Activated CD8-positive, alpha-beta memory T cell treated with anti-CD3 and anti-CD28 coated beads for 36 hours (primary cell): ENCODE data around the gene UMPS. TPM values are rescaled to one million over a fixed set of nuclear protein-coding genes. Genes with fewer than 3 reads are reported as not detected.

ENCODE experiments used
- CTCF ChIA-PET: fragments of 350-600 bp; sonication (Branson Sonifier 250); formaldehyde crosslinking; loops from one replicate; lab custom pipeline; 2021; ENCODE audit warnings: antibody characterized with exemption; lab: Charles Lee
- POLR2A ChIA-PET: fragments of 350-600 bp; sonication (Branson Sonifier 250); formaldehyde crosslinking; loops from one replicate; lab custom pipeline; 2021; ENCODE audit warnings: antibody characterized with exemption; lab: Charles Lee
- total RNA-seq, 2 experiments: library from RNA; stranded (reverse); gene quantifications; one replicate each; pipeline ENCODE4 v1.2.3, GENCODE V29; 2021

The UMPS gene
- total RNA-seq: 10 to 100 TPM; 77.3 to 93.2 TPM

DNA sequence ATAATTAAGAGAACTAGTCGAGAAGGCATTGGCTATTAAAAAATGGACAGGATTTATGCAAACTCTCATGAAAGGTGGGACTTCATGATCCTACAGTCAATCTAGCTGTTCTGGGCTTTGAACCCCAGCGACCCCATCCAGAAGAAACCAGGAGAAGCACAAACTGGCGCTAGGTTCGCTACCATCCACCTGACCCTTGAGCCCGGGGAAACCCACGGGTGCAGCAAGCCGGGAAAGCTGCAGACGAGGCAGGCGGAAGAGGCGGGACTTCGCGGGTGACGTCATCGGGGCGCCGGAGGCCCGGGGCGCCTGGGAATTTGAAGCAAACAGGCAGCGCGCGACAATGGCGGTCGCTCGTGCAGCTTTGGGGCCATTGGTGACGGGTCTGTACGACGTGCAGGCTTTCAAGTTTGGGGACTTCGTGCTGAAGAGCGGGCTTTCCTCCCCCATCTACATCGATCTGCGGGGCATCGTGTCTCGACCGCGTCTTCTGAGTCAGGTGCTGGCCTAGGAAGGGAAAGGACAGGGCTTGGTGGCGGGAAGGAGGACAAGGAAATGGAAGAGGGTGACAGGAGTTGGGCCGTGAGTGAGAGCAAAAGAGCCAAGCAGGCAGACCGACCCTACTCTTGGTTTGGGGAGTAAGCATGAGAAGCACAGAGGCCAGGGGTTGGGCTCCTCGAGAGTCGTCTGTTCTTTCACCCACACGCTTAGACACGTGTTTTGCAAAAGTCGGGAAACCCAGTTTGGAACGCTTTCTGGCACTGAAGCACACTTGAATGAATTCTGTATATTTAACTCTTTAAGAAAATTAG, at the start of gene UMPS:
Gene UMPS (plus strand): TSS at position 324 of the 812 bp plus-strand sequence. CDS start 20 bp downstream, at position 344.
- ChIA-PET CTCF (interaction anchor here (0.6 to 1.1 kb wide), 2 partner anchors 29 to 828 kb away, joined by 3 to 4 read pairs; no protein-coding TSS in a partner anchor), POLR2A (interaction anchor here (0.7 to 1.1 kb wide), 2 partner anchors 865 to 1147 kb away, joined by 3 read pairs; partner anchors contain the start of gene OSBPL11)

DNA sequence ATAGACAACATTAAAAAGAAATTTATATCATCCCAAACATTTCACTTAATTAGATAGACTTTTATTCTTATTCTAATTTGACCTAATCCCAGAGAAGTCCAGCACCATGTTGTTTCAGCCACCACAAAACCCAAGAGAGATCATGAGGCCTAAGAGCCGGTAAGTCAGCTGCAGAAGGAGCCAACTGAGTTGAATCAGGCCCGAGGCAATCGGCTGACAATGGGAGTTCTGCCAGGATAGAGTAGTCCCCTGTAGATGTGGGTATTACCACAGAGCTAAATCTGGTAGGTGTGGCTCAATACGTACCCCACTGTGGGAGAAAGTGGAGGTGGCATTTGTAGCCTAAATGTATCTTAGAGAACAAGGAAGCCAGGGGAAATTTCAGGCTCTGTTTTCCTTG, 49.7 kb upstream of the UMPS start:
- ChIA-PET CTCF (no interaction called here), POLR2A (no interaction called here)

DNA sequence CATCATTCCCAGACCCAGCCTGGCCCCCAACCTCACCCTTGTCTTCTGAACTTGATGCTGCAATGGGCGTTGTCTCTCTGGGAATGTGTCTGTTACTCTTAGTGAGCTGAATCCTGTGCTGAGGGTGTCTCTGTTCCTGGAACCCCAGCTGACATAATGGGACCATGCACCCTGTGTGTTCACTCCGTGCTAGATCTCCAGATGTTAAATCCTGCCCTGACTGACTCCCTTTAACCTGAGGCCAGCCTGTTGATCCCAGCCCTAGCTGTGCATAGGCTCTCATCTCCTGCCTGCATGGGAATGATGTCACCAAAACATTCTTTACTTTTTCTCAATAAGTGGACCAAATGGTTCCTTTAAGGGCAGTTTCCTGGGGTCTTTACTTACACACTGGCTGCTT, 48.0 kb upstream of the UMPS start:
- ChIA-PET CTCF (no interaction called here), POLR2A (no interaction called here)

DNA sequence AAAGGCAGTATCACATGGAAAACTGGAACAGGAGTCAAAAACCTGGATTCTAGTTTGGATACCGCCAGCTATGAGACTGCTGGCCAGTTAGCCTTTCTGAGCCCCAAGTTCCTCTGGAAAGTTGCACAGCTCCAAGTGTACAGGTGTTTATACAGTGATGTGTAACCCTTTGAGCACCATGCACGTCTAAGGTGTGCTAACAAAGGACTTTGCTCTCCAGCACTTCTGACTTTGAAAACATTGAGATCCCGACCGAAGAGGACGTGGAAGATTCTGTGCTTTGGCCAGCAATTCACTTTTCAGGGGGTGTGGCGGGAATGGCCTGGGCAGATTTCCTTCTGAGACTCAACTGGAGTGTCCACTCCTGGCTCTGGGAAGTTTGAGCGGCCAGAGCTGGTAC, 45.8 kb upstream of the UMPS start:
- POLR2A ChIA-PET: no interaction called here
- CTCF ChIA-PET: no interaction called here

DNA sequence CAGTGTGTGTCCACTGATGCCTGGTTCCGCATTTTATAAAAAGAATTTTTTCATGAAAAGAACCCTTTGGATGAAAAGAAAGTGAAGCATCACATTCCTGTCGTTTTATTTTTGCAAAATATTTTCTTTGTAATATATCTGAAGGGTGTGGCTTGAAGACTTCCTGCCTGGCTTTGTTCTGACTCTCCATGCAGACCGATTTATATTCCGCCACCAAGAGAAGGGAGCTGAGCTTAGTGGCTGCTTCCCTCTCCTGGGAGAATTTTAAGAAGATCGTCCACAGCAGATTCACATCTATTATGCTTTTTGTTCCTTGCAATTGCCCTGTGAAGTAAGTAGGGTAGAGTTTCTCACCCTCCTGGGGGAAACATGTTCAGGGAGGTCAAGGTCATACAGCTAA, 45.2 kb upstream of the UMPS start:
- ChIA-PET POLR2A (no interaction called here), CTCF (no interaction called here)

DNA sequence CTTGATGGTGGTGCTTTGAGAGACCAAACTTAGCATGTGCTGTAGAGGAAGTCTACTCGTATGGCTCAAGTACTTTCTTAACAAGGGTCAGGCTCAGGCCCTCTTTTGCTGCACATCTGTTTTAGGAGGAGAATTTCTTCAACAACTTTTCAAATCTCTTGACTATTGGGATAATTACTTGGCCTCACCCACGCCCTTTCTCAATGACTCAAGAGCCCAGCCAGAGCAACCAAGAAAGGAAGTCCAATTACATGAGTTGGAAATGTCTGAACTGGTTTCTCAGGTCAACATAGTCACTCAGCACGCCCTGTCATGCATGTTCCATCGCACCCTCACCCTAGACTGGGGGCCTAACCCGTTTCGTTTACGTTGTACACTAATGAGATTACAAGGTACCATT, 44.8 kb upstream of the UMPS start:
- ChIA-PET POLR2A (no interaction called here), CTCF (no interaction called here)

DNA sequence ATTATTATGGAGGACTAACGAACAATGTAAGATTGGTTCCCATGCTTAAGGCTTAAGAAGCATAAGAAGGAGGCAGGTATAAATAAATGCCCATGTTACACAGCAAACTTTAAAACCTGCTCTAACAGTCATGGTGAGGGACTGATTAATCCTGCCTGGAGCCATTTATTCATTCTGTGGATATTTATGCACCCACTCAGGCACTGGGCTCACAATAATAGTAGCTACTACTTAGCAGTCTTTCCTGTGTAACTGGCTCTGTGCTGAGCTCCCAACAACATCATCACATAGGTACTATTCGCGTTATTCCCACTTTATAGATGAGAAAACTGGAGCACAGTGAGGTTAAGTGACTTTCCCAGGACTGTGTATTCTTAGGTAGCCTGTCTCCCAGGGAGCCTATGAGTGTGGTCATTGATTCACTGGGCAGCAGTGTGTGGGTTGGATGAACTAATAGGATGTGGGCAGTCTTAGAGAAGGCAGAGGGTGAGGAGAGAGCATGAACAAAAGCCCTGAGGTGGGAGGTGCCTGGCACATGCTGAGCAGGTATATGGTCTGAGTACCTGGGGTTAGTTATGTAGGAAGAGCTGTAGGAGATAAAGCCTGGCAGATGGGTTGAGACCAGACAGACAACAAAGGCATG, 44.1 kb upstream of the UMPS start:
- ChIA-PET POLR2A (no interaction called here), CTCF (no interaction called here)

DNA sequence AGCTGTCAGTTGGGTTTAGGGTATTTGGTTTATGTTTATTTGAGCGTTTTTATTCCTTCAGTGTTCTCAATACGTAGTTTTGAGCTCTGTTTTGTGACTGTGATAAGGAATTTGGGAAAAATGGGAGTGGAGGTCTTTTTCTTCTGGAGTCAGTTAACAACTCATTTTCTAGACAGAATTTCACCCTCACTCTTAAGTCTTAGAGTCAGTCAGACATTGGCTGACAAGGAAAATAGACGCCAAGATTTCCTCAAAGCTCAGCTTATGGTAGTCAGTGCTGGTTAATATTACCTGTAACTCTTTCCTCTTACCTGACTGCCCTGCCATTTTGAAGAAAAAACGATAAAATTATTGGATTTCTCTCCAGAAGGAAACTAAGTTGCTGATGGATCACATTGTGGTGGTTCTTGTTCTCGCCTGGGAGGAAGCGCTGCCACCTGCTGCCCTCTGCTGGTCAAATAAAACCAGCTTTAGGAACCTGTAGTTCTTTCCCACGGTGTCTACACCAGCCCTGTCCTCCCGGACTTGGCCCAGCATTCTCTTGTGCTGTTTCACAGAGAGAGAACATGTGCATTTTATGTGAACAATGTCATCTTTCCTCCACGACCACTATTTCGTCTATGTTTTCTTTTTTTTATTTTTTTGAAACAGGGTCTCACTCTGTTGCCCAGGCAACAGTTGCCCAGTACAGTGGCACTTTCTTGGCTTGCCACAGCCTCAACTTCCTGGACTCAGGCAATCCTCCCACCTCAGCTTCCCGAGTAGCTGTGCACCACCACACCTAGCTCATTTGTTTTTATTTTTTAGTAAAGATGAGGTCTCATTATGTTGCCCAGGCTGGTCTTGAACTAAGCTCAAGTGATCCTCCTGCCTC, 41.4 kb upstream of the UMPS start:
- CTCF ChIA-PET: interaction anchor here (1.1 to 4.1 kb wide), 10 partner anchors 10 to 140 kb away, joined by 3 to 39 read pairs (median 5); no protein-coding TSS in a partner anchor
- POLR2A ChIA-PET: no interaction called here

DNA sequence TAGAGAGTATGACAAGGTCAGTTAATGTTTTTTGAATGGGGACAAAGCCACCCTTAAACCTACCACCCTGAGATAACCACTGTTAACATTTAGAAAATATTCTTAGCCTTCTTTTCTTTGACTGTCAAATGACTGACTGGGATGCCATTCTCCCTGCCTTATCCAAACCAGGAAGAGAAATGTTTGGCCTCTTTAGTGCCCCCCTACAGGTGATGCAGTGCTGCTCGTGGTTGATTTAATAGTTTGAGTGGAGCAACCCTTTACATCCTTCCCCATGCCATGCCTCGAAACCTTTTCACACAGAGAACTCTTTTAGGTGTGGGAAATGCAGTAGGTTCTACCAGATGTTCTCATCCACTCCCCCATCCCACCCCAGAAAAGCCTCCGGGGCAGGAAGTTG, 38.7 kb upstream of the UMPS start:
- POLR2A ChIA-PET: no interaction called here
- CTCF ChIA-PET: no interaction called here

DNA sequence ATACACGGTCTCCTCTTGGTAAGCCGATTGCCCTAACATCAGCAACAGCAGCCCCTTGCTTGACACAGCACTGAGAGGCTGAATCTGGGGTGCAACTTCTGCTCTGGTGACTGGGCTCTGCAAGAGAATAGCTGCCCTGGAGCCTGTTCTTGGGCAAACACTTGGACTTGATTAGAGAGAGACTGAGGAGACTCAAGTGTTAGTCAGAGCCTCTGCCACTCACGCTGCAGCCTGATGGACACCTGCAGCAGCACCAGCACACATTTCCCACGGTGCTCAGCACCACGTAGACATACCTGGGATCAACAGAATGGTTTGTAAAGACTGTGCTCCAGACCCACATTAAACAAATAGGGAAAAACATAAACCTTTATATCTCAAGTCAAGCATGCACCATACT, 35.8 kb upstream of the UMPS start:
- ChIA-PET CTCF (no interaction called here), POLR2A (no interaction called here)

DNA sequence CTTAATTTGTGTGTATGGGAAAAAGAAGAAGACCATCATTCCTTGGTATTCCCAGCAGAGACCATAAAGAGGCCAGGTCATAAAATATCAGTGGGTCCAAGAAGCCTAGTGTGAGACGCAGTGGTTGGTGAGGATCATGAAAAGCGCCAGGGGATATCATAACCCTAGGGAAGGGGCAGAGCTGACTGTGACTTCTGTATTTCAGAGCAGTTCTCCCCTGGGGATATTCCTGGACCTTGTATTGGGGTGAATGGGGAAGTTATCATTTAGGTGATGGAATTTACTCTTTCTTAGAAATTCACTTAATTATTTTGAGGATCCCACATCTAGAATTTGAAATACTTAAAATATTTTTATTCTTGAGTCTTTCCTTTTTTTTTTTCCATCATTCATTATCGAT, 34.9 kb upstream of the UMPS start:
- ChIA-PET CTCF (no interaction called here), POLR2A (no interaction called here)

DNA sequence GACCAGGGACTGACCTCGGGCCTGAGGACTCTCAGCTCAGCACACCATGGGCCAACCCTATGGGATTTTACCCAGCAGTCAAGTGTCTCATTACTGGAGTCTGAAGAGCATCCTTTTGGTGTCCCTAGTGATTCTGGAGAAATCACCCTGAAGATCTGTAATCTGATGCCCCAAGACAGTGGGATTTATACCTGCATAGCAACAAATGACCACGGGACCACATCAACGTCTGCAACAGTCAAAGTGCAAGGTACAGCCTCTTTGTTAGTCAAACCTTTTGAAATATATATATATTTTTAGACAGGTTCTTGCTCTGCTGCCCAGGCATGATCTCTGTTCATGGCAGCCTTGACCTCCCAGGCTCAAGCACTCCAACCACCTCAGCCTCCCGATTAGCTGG, 34.2 kb upstream of the UMPS start:
- ChIA-PET CTCF (no interaction called here), POLR2A (no interaction called here)

DNA sequence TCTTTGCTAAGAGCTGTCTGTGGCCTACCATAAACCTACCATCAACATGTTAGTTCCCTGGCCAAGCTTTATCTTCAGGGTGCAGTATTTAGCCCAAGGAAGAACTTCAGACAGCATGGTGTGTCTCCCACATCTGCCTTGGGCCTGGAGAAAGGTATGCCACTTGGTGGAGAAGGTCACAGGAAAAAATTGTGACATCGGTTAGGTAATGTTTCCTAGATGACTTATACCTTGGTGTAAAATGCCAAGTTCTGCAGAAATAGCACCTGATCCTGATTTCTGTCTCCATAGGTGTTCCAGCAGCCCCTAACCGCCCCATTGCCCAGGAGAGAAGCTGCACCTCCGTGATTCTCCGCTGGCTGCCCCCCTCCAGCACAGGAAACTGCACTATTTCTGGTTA, 33.0 kb upstream of the UMPS start:
- ChIA-PET POLR2A (no interaction called here), CTCF (no interaction called here)

DNA sequence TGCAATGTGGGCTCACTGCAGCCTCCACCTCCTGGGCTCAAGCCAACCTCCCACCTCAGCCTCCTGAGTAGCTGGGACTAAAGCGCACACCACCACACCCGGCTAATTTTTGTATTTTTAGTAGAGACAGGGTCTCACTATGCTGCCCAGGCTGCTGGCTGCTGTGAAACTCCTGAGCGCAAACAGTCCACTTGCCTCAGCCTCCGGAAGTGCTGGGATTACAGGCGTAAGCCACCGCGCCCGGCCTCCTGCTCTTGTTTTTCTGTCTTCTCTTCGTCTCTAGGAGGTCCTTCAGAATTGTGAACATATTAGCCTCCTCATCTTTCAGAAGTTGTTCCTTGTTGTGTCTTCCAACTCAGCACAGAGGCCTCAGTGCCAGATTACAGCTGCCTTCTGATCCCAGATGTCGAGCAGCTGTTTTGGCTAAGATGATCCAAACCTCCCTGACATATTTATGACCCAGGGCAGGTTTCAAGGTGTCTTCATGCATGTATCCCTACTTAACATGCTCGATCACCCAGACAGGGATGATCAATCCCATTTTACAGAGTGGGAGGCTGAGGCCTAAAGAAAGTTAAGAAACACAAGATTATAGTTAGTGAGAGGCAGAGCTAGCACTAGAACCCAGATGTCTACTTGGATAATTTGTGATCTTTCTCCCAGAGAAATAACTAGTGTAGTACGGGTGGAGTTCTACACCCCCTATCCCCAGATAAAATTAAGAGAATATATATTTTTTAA, 32.1 kb upstream of the UMPS start:
- ChIA-PET POLR2A (no interaction called here), CTCF (no interaction called here)

DNA sequence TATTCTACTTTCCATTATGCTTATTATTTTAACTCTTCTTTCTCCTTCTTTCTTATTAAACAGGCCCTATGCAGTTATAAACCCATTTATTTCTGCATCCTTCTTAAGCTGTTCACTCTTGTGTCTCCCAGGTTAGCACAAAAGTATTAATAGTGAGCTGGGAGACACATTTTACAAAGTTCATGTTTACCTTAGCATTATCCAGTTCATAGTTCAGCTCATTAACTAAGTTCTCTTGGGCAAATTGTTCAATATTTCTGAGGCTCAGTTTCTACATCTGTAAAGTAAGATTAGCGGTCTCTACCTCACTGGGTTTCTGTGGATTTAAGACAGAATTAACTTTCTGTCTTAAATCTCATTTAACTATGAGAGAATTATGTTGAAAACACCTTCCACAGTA, 31.2 kb upstream of the UMPS start:
- ChIA-PET POLR2A (no interaction called here), CTCF (no interaction called here)

DNA sequence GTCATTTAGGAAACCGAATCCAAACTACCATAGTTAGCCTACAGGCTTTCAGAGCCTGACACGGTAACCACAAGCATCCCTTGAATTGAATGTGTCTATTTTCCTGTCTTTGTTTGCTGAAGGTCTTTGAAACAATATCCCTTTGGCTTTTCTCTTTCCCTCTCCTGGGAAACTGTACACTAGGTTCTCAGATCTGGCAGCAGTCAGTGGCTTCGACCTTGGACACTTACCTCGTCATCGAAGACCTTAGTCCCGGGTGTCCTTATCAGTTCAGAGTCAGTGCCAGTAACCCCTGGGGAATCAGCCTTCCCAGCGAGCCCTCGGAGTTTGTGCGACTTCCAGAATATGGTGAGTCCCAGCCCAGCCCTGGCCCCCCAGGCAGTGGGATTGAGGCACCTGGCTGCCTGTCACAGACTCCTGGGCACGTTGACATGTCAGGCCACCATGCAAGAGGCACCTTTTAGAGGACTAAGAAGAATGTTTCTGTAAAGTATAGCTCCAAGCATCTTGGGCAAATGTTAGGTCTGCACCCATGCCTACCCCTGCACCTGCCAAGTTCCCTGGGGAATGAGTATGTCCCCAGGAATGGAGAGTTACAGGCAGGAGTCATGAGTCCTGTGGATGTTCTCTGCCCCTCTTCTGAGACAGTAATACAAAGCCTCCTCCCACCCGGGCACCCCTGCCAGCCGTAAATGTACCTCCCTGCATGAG, 30.4 kb upstream of the UMPS start:
- CTCF ChIA-PET: interaction anchor here (0.6 kb wide), 1 partner anchor 61 kb away, joined by 3 read pairs; no protein-coding TSS in a partner anchor
- POLR2A ChIA-PET: no interaction called here

DNA sequence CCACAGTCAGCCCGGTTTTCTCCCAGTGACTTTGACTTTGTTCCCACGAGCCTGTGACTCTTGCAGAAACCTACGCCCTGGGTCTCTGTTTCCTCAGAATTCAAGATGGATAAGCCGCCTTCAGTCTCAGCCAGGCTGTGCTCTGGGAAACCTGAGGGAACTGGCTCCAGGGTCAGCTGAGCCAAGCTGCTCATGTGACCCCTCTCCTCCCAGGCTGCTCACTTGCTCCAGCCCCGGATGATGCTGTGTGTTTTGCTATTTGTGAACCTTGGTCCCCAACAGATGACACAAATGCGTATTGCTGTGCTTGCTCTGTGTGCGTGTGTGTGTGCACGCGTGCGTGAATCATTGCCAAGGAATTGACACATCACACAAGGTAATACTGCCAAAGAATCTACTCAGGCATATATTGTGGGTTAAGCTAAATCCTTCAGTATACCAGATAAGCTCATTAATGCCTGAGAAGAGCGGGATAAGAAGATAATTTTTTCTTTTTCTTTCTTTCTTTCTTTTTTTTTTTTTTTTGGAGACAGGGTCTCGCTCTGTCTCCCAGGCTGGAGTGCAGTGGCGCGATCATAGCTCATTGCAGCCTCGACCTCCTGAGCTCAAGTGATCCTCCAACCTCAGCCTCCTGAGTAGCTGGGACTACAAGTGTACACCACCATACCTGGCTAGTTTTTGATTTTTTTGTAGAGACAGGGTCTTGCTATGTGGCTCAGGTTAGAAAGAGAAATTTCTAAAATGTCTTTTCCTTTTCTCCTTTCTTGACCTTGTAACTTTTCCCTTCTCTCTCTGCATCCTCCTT, 29.2 kb upstream of the UMPS start:
- POLR2A ChIA-PET: no interaction called here
- CTCF ChIA-PET: interaction anchor here (1.0 kb wide), 1 partner anchor 140 kb away, joined by 3 read pairs; no protein-coding TSS in a partner anchor

DNA sequence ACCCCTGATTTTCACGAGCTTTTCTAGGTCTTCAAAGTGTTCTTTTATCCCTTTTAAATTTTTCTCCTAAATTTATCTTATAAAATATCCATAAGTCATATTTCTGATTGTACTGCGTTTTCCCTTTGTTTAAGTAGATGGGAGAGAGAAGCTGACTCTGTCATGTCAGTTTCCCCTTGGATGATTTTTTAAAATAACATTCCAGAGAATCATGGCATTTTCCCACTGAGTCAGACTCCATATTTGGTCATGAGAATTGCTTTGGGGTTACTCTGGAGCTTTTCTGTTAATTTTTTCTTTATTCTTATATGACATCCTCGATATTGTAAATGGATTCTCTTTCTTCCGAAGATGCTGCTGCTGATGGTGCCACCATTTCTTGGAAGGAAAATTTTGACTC, 28.6 kb upstream of the UMPS start:
- CTCF ChIA-PET: interaction anchor here (1.0 kb wide), 1 partner anchor 140 kb away, joined by 3 read pairs; no protein-coding TSS in a partner anchor
- POLR2A ChIA-PET: no interaction called here
